H1 (cell line): ENCODE measurements around the gene UCHL1. TPM values are rescaled to one million over a fixed set of nuclear protein-coding genes. Genes with fewer than 3 reads are reported as not detected.

Experiments
- CREB1 ChIP-seq: IDR thresholded peaks from 2 replicates; pipeline ENCODE4 v1.6.1; 2012; ENCODE audit warnings: inconsistent platforms
- KDM1A ChIP-seq: fragments of 200-600, 300-600 bp; sonication (generic); IDR thresholded peaks from 2 replicates; pipeline ENCODE4 v1.7.1; 2016; ENCODE audit warnings: mild to moderate bottlenecking, low read length, borderline replicate concordance
- NANOG ChIP-seq: IDR thresholded peaks from 2 replicates; pipeline ENCODE4 v1.6.1; 2011; ENCODE audit warnings: low read length, low read depth, mild to moderate bottlenecking, inconsistent platforms; ENCODE audit not compliant: insufficient read depth, poor library complexity, severe bottlenecking
- POU5F1 ChIP-seq: IDR thresholded peaks from 2 replicates; pipeline ENCODE4 v1.6.1; 2011; ENCODE audit warnings: low read depth, mild to moderate bottlenecking, low read length, moderate library complexity
- SAP30 ChIP-seq: fragments of 300-600 bp; sonication (generic); IDR thresholded peaks from 2 replicates; pipeline ENCODE4 v1.7.1; 2012; ENCODE audit warnings: low read length, moderate library complexity, mild to moderate bottlenecking, inconsistent platforms; ENCODE audit not compliant: insufficient read depth, insufficient replicate concordance
- SUZ12 ChIP-seq: fragments of 200-600 bp; sonication (generic); IDR thresholded peaks from 2 replicates; pipeline ENCODE4 v1.6.1; 2012; ENCODE audit warnings: mild to moderate bottlenecking, inconsistent platforms, low read length, moderate library complexity, mixed read lengths
- TAF7 ChIP-seq: optimal IDR thresholded peaks from 2 replicates; pipeline ENCODE3; 2011; ENCODE audit warnings: low read depth, mild to moderate bottlenecking, inconsistent platforms, low read length, moderate library complexity, borderline replicate concordance
- polyA plus RNA-seq, 7 experiments: library from polyadenylated mRNA; depleted of rRNA in 3 of 7; stranded (reverse) in 5 of 7; unstranded in 2 of 7; fragments of >200 nt in 5 of 7; fragments of 200-250 nt in 2 of 7; gene quantifications; 1 replicate in 5 of 7; 2 replicates in 1 of 7; 4 replicates in 1 of 7; pipeline versions ENCODE4 v1.2.1 to v1.2.3, GENCODE V29; 2011 to 2013; ENCODE audit warnings: missing spikeins in 2 of 7, mixed read lengths in 2 of 7
- total RNA-seq: library from RNA; stranded (reverse); fragmentation: NEBNext Ultra II Directional; extraction: Animal tissue kit (Norgen Biotek cat#: 25700); gene quantifications from 2 replicates; pipeline ENCODE4 v1.2.1, GENCODE V29; 2021
- TF ChIP-seq, protein P1 (sequence below): IDR thresholded peaks from 2 replicates; pipeline ENCODE4 v1.6.1; 2012; ENCODE audit warnings: low read length, inconsistent platforms

The UCHL1 gene
- total and polyA plus RNA-seq, 2 of the 8 experiments (the other 6 are each of a cell fraction or from before 2014, with no cell fraction given): 781 to 1,717 TPM

DNA sequence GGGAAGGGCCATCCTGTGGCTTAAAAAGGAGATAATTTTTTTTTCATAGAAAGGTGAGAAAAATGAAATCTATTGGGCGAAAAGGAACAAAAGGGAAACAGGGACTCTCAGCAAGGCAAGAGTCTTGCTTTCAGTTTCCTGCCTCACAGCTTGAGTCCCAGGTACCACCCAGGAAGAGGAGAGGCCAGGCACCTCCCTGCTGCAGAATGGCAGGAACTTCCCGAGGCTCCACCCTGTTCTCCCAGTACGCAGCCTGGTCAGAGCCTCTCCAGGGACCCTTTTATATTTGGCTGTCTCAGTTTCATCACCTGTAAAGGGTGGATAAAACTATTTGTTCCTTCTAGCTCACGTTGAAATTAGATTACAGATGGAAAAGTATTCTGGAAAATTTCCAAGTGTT, 33.8 kb downstream of the UCHL1 start (continued):
- TF ChIP-seq SAP30: no peak
- no peak for TF ChIP-seq SUZ12
- no peak for TF ChIP-seq CREB1
- no peak for TF ChIP-seq NANOG
- no peak for TF ChIP-seq TAF7
- TF ChIP-seq, protein P1, sequence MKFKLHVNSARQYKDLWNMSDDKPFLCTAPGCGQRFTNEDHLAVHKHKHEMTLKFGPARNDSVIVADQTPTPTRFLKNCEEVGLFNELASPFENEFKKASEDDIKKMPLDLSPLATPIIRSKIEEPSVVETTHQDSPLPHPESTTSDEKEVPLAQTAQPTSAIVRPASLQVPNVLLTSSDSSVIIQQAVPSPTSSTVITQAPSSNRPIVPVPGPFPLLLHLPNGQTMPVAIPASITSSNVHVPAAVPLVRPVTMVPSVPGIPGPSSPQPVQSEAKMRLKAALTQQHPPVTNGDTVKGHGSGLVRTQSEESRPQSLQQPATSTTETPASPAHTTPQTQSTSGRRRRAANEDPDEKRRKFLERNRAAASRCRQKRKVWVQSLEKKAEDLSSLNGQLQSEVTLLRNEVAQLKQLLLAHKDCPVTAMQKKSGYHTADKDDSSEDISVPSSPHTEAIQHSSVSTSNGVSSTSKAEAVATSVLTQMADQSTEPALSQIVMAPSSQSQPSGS: no peak
- no peak for TF ChIP-seq KDM1A
- no peak for TF ChIP-seq POU5F1
- TF ChIP-seq, all 59 proteins: peak for 0
